GM12892 (cell line): ENCODE measurements around the gene LTBP4.

Experiments
- POLR2A ChIP-seq: IDR thresholded peaks from 2 replicates; pipeline ENCODE4 v1.6.1; 2011; ENCODE audit warnings: low read depth, low read length, control low read depth
- POLR2AphosphoS5 ChIP-seq: IDR thresholded peaks from 2 replicates; pipeline ENCODE4 v1.6.1; 2011; ENCODE audit warnings: low read depth, low read length, control low read depth
- TAF1 ChIP-seq: IDR thresholded peaks from 2 replicates; pipeline ENCODE4 v1.6.1; 2011; ENCODE audit warnings: low read depth, mild to moderate bottlenecking, control low read depth, low read length, borderline replicate concordance

GRCh38 chr19:40588926-40589569, 12.1 kb upstream of the LTBP4 start:
- no peak for TF ChIP-seq POLR2AphosphoS5
- TF ChIP-seq POLR2A: no peak
- no peak for TF ChIP-seq TAF1
